Cardiac fibroblast (primary cell): ENCODE data around the gene EGFR.

ENCODE experiments used
- DNase-seq, 2 donors: peaks; one replicate each; pipeline versions ENCODE4 v3.0.0 to v3.0.0-alpha.2; 2010; ENCODE audit warnings: low read depth in 2 of 2
- H3K4me3 ChIP-seq, 2 donors: replicated peaks in 1 of 2; 1 replicate in 1 of 2; 2 replicates in 1 of 2; pipeline ENCODE4 v1.5.1; 2011; ENCODE audit warnings: low read depth in 2 of 2, low read length in 2 of 2, mild to moderate bottlenecking in 2 of 2, moderate library complexity in 1 of 2
- CTCF ChIP-seq: IDR thresholded peaks from one replicate; pipeline ENCODE4 v1.5.1; 2011; ENCODE audit warnings: low read depth, mild to moderate bottlenecking, low read length, inconsistent platforms

Gene EGFR

GRCh38 chr7:55193245-55193644 is 174.4 kb downstream of the EGFR start:
- H3K4me3 ChIP-seq: no peak overlapping the region
- no peak for TF ChIP-seq CTCF
- DNase-seq: peak in 1 of 2 donors; percentile 62

DNA sequence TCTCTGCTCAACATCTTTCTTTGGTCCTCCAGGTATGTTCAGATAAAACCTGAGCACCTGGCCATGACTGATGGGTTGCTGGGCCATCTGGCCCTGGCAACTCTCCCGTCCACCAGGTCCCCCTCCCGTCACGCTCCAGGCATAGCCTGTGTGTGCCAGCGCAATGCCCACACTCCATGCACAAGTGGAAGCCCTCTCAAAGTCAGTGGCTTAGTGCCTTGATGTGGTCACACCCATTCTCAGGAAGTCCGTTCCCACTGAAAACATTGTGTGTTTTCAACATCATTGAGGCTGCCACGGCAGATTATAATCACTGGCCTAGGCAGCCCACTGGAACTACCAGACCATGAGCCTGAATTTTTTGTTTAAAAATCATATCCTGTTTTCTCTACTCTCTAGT is 175.7 kb downstream of the EGFR start:
- DNase-seq: no peak
- no peak overlapping the region for H3K4me3 ChIP-seq
- TF ChIP-seq CTCF: no peak

GRCh38 chr7:55198634-55199392 is 180.0 kb downstream of the EGFR start:
- DNase-seq: peak in 1 of 2 donors; percentile 18
- no peak overlapping the region for H3K4me3 ChIP-seq
- no peak for TF ChIP-seq CTCF

DNA sequence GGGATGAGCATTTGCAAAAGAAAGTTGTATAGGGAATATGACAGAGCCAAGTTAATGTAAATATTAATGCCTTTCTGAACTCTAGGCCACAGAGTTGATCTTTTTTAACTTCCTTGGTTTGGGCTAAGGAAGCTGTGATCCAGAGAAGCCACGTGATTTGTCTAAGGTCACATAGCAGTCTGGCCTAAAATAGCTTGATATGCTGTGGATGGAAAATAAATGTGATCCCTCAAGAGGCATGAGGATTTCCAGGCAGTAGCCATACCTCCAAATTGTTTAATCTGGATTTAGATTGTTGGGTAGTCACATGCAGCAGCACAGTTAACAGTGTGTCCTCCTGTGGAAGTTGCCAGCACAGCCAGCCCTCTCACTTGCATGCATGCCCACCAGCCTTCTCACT is 180.6 kb downstream of the EGFR start:
- TF ChIP-seq CTCF: no peak
- no peak overlapping the region for H3K4me3 ChIP-seq
- DNase-seq: no peak

GRCh38 chr7:55200441-55200840 is 181.6 kb downstream of the EGFR start:
- no peak for DNase-seq
- no peak overlapping the region for H3K4me3 ChIP-seq
- no peak for TF ChIP-seq CTCF

- no peak overlapping the region for H3K4me3 ChIP-seq
- no peak for TF ChIP-seq CTCF
- DNase-seq: no peak
Observed at GRCh38 chr7:55202150-55202913, 183.5 kb downstream of the EGFR start.
